Activated CD4-positive, alpha-beta T cell treated with anti-CD3 and anti-CD28 coated beads, Interleukin-2, amount 10 ng/mL, durations not matched to agents 24 days and 14 days (primary cell): ENCODE data around the gene CLMP. TPM values are rescaled to one million over a fixed set of nuclear protein-coding genes. Genes with fewer than 3 reads are reported as not detected.

Source experiments
- DNase-seq: peaks from one replicate; pipeline ENCODE4 v3.0.0; 2022
- H3K27ac Mint-ChIP-seq: one replicate; pipeline ENCODE4 v1.8.0; 2022; ENCODE audit warnings: mild to moderate bottlenecking, mixed read lengths
- H3K27me3 Mint-ChIP-seq: one replicate; pipeline ENCODE4 v1.8.0; 2022; ENCODE audit warnings: mixed read lengths
- H3K36me3 Mint-ChIP-seq: one replicate; pipeline ENCODE4 v1.8.0; 2022; ENCODE audit warnings: low read depth, mild to moderate bottlenecking, mixed read lengths
- H3K4me1 Mint-ChIP-seq: one replicate; pipeline ENCODE4 v1.8.0; 2021; ENCODE audit warnings: mixed read lengths
- H3K4me3 Mint-ChIP-seq: one replicate; pipeline ENCODE4 v1.8.0; 2022; ENCODE audit warnings: mild to moderate bottlenecking, moderate library complexity, mixed read lengths
- H3K9me3 Mint-ChIP-seq: one replicate; pipeline ENCODE4 v1.8.0; 2021; ENCODE audit warnings: mixed read lengths
- intact Hi-C: fragments of 100-400 bp; cut with micrococcal nuclease; formaldehyde crosslinking; loops from one replicate; pipeline ENCODE4 v1.15.1; 2023
- total RNA-seq: library from RNA; stranded (reverse); gene quantifications from 2 replicates; pipeline ENCODE4 v1.2.3, GENCODE V29; 2022

CLMP gene, protein sequence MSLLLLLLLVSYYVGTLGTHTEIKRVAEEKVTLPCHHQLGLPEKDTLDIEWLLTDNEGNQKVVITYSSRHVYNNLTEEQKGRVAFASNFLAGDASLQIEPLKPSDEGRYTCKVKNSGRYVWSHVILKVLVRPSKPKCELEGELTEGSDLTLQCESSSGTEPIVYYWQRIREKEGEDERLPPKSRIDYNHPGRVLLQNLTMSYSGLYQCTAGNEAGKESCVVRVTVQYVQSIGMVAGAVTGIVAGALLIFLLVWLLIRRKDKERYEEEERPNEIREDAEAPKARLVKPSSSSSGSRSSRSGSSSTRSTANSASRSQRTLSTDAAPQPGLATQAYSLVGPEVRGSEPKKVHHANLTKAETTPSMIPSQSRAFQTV
- total RNA-seq, result 0.05 and 0.12 TPM in 2 replicates

DNA sequence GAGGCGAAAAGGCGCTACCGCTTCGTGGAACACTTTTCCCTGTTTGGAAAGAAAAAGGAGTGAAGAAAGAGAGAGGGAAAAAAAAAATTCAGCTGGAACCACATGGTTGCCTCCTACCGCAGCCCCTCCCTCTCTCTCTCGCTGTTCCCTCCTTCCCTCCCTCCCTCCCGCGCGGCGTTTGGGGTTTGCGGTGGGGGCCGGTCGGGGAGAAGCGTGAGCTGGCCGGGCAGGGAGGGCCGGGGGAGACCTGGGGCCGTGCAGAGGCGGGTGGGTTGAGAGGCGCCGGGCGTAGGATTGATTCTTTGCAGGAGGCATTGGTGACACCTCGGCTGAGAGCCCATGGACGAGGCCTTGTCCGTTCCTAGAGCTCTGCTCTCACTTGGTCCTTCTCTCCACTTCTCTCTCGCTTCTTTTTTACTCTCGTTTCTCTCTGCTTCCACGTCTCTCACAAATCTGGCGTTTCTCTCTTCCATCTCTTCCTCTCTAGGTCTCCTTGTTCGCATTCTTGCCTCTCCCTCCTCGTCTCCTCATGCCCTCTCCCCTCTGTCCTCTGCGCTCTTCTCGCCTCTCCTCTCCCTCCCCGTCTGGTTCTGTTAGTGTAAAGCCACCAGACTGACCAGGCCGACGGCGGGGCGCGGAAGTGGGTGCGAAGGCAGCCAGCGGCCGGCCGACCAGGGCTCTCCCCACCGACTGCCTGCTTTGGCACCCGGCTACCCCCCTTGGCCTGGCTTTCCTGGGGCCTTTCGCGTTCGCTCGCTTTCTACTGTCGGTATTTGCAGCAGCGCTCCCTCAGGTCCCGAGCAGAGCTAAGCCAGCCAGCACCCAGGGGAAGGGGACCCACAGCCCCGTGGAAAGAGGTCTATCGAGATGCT is at the start of gene CLMP:
Gene CLMP, minus strand, starts transcription at position 61 of the 872 bp plus-strand sequence. CDS start 308 bp downstream, outside the sequence.
- Mint-ChIP-seq H3K4me1 (peaks cover 12% of the 10 kb centered on the region), H3K27me3 (peaks cover 79% of the 10 kb centered on the region)

DNA sequence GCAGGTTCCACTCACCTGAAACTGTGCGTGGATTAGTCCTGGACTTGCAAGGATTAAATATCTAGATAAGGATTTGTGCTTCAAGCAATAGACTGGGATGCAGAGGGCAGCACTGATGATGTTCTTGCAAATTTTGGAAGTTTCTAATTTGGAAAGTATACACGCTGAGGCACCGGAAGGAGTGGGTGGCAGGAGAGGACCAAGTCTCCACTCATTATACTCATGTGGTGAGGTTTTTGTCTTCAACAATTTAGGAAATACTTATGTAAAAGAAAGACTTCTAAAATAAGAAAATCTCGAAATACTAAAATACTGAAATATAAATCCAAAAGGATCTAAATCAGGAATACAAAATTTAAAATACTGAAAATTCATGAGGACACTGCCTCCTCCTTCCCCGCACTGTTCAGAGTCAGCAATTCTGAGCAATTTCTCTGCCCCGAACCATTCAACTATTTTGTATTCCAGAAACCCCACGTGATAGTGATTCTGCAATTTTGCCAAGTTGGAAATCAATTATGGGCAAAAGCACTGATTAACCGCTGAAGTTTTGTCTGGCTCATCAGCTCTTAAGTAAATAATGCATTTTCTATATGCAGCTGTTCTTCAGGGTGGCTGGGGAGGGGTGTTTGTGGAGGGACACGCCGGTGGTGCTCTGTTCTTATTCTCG is 47.0 kb upstream of the CLMP start:
- Mint-ChIP-seq H3K9me3 (no peaks in the 10 kb centered on the region), H3K4me3 (no peak overlapping the region), H3K27me3 (peaks cover 20% of the 10 kb centered on the region), H3K36me3 (no peaks in the 10 kb centered on the region), H3K27ac (no peak overlapping the region), H3K4me1 (peaks cover 7% of the 10 kb centered on the region)
- intact Hi-C loops, result no loop called here
- no peak for DNase-seq

More for the DNA sequence above, at the start of gene CLMP:
- Mint-ChIP-seq H3K4me3 (peak within 1 kb of the TSS; percentile 56), H3K36me3 (no peaks in the 10 kb centered on the region), H3K9me3 (no peaks in the 10 kb centered on the region), H3K27ac (no peak within 1 kb of the TSS)
- peak; percentile 59 for DNase-seq
- intact Hi-C loops, result no loop called here

DNA sequence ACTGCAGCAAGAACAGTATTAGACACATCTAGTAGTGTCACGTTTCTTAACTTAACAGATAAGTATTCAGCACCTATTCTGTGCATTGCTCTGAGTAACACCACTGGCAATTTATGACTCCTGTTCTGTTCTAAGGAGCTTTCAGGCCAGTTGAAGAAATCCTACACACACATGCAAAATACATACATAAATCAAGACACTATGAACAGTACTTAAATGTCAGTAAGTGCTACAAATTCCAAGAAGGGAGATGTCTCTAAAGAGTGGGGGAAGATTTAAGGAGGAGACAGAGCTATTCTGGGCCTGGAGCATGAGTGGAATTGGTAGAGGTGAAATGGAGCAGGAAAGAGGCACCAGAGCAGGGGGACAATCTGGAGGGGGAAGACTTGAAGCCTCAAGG is 46.2 kb upstream of the CLMP start:
- Mint-ChIP-seq H3K36me3 (no peaks in the 10 kb centered on the region), H3K27me3 (peaks cover 20% of the 10 kb centered on the region), H3K4me1 (peaks cover 4% of the 10 kb centered on the region), H3K4me3 (no peak overlapping the region), H3K9me3 (no peaks in the 10 kb centered on the region), H3K27ac (no peak overlapping the region)
- intact Hi-C loops, result no loop called here
- no peak for DNase-seq

DNA sequence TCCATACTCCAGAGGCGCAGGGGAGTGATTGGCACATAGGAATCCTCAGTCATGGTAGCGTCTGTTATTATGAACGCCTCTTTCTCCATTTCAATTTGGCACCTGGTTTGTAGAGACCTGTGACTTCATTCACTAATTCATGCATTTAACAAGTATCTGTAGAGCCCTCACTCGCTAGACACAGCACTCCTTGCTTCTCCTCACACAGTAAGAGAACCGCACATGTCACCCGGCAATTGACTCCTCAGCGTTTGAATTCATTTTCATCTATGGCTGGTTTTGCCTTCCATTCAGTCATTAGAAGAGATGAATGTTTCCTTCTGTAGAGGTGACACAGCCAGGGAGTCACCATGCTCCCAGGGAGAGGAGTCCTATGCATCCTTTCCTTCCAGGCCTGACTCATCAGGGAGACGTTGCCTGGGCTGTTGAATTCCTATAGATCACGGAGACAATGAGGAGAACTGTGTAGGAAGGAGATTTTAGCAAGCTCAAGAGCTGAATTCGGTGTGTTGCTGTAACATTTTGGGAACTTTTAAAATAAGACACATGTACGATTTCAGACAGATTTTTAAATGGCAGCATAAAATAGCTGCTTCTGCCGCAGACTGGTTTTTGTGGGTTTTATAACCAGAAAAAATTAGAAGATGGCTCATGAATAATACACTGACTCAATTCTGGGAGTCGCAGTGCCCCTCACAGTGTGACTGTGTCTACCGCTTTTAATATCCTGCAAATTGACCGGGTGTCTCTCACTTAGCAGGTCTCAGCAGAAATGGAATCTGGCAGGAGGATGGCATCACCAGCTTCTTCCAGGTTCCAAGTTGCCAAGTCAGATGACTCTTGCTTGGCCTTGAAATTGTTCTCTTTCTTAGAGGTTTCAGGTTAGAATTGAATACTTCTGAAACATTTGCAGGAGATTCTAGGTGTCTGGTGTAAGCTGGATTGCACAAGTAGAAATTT is 44.4 kb upstream of the CLMP start:
- intact Hi-C loops, result no loop called here
- Mint-ChIP-seq H3K36me3 (no peaks in the 10 kb centered on the region), H3K27ac (no peak overlapping the region), H3K4me1 (peaks cover 17% of the 10 kb centered on the region), H3K9me3 (peaks cover 5% of the 10 kb centered on the region), H3K27me3 (peaks cover 20% of the 10 kb centered on the region), H3K4me3 (no peak overlapping the region)
- no peak for DNase-seq

DNA sequence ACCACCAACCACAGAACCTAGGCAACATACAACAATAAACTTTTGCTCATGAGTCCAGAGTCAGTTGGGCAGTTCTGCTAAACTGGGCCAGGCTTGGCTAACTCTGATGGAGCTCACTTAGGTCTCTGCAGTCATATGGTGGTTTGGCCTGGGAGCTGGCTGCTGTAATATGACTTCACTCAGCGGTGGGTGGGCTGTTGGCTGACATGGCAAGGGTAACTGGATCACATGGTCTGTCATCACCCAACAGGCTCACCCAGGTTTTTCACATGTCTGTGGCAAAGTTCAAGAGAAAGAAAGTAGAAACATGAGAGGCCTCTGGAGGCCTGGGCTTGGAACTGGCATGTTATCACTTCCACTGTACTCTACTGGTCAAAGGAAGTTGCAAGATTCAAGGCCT is 43.2 kb upstream of the CLMP start:
- Mint-ChIP-seq H3K4me3 (no peak overlapping the region), H3K9me3 (peaks cover 5% of the 10 kb centered on the region), H3K4me1 (peaks cover 23% of the 10 kb centered on the region), H3K27ac (no peak overlapping the region), H3K36me3 (no peaks in the 10 kb centered on the region), H3K27me3 (peaks cover 16% of the 10 kb centered on the region)
- DNase-seq, result no peak
- intact Hi-C loops, result no loop called here

DNA sequence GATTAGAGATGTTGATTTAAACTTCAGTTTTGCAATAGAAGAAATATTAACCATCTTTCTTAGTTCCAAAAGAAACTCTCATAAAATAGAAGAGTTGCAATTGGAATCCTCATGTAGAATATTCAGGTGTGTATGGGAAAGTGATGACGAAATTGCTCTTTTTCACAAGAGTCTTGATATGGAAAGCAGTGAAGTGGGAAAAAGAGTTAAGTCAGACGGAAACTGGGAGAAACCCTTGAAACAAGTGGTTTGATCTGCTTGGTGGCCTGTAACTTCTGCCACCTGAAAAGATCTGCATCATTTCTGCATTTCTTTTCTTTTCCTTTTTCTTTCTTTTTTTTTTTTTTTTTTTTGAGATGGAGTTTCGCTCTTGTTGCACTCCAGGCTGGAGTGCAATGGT is 41.8 kb upstream of the CLMP start:
- intact Hi-C loops, result no loop called here
- Mint-ChIP-seq H3K9me3 (peaks cover 5% of the 10 kb centered on the region), H3K27me3 (peaks cover 12% of the 10 kb centered on the region), H3K27ac (no peak overlapping the region), H3K4me1 (peaks cover 32% of the 10 kb centered on the region), H3K36me3 (peaks cover 6% of the 10 kb centered on the region), H3K4me3 (no peak overlapping the region)
- DNase-seq, result no peak

DNA sequence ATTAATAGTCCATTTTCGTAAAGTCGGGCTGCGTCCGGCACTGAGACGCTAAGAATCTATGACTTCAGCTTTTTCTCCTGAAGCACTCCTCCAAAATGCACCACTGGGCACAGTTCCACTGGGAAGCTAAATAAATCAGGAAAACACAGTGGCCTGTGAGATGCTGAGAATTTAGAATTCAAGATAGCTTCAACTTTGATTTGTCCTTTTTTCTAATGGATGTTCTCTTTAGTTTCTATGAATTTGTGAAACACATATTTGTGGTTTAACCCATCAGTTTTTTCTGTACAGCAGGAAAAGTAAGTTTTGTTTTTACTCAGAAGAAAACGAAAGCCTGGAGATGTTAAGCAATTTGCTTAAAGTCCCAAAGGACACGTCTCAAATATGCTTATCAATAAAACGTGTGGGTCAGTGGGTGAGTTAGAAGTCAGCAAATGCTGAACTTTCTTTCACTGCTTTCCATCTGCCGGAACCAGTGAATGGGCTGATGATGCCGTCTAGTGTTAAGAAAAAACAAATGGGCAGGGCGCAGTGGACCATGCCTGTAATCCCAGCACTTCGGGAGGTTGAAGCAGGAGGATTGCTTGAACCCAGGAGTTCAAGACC is 40.7 kb upstream of the CLMP start:
- H3K4me3 Mint-ChIP-seq, result no peak overlapping the region

DNA sequence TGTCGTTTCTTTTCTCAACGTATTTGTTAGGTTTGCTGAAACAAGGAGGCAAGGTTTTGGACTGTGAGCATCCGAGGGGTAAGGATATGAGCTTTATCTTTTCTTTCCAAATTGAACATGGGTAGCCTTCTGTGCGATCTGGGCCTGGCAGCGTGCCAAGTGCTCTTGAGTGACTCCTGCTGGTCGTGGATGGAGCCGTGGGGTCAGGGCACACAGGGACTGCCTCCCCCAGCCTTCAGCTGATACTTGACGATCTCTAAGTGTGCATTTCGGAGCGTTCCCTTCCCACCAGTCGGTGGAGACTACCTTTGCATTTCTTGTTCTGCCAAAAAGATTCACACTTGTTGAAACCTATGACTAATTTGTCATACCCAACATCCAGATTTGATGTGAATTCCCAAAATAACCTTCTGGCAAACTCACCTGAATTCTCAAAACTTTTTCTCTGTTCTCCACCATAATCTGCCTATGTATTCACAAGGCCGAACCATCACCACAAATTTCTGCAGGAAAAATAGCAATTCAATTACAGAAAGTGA is 40.1 kb upstream of the CLMP start:
- peak; percentile 78 for DNase-seq
- peaks cover 6% of the 10 kb centered on the region for H3K36me3 Mint-ChIP-seq
- H3K27ac Mint-ChIP-seq, result no peak overlapping the region
- H3K4me1 Mint-ChIP-seq, result peaks cover 36% of the 10 kb centered on the region
- H3K9me3 Mint-ChIP-seq, result peaks cover 11% of the 10 kb centered on the region
- intact Hi-C loops, result no loop called here
- no peak overlapping the region for H3K4me3 Mint-ChIP-seq
- H3K27me3 Mint-ChIP-seq, result peaks cover 10% of the 10 kb centered on the region

More for the DNA sequence above, 40.7 kb upstream of the CLMP start:
- Mint-ChIP-seq H3K4me1 (peaks cover 32% of the 10 kb centered on the region), H3K27ac (no peak overlapping the region), H3K36me3 (peaks cover 6% of the 10 kb centered on the region), H3K9me3 (peaks cover 11% of the 10 kb centered on the region), H3K27me3 (peaks cover 6% of the 10 kb centered on the region)
- intact Hi-C loops, result no loop called here
- no peak for DNase-seq

DNA sequence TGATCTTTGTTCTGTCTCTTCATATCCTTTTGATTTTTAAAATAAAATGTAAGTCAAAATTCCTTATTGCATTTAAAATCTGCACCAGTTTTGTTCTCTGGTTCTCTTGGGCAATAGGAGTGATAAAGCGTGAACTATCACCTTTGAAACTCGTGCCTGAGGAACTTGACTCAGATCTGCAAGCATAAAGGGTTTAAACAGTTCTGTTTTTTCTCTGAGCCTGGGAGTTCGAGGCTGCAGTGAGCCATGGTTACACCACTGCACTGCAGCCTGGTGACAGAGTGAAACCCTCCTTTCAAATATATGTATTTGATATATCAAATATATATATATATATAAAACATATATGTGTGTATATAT is 38.9 kb upstream of the CLMP start:
- Mint-ChIP-seq H3K4me1 (peaks cover 36% of the 10 kb centered on the region), H3K27ac (no peak overlapping the region), H3K36me3 (peaks cover 6% of the 10 kb centered on the region), H3K9me3 (peaks cover 11% of the 10 kb centered on the region), H3K4me3 (no peak overlapping the region), H3K27me3 (peaks cover 12% of the 10 kb centered on the region)
- intact Hi-C loops, result no loop called here
- no peak for DNase-seq

DNA sequence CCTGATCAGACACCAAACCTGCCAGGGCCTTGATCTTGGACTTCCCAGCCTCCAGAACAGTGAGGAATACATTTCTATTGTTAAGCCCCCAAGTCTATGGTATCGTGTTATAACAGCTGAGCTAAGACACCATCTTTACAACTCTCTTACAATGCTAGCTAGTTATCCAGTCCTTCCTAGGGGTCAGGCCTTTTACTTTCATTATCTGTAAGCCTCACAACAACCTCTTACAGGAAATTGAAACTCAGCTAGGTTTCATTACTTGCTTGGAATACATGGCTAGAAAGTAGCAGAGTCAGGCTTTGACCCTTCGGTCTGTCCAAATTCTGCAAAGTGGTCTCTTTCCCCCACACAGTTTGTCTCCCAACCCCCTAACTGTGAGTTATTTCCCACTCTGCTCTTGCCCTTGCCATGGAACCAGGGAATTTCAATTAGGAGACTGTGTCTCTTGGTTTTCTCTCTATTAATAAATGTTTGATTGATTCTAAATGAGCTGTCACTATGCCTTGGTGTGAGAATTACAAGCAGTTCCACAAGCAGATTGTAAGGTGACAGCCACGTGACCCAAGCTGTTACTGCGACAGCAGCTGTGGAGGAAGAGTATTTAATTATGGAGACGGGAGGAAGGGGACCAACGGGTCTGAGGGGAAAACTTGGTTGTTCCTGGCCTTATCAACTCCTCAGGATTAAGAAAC is 38.4 kb upstream of the CLMP start:
- intact Hi-C loops, result no loop called here
- peaks cover 11% of the 10 kb centered on the region for H3K9me3 Mint-ChIP-seq
- peak; percentile 69 for DNase-seq
- H3K36me3 Mint-ChIP-seq, result peaks cover 6% of the 10 kb centered on the region
- H3K4me1 Mint-ChIP-seq, result peaks cover 36% of the 10 kb centered on the region
- H3K27me3 Mint-ChIP-seq, result peaks cover 16% of the 10 kb centered on the region
- peak overlapping the region; percentile 42 for H3K4me3 Mint-ChIP-seq
- peak overlapping the region; percentile 80 for H3K27ac Mint-ChIP-seq

DNA sequence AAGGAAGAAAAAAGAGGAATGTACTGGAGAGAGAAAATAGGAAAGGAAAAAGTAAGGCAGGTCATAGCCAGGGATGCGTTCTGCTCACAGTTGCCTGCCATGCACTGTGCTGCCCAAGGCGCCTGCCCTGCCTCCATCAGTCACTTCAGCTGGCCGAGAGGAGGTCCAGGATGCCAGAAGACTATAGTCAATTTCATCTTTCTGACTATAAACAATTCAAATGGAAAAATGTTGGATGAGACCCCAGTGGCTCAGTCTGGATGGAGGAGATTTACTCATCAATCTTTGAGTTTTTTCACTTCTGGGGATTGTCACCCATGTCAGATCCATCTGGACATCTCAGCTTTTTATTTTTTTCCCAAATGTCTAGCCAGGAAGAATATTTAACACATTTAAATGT is 36.7 kb upstream of the CLMP start:
- H3K36me3 Mint-ChIP-seq, result peaks cover 6% of the 10 kb centered on the region
- H3K27me3 Mint-ChIP-seq, result peaks cover 21% of the 10 kb centered on the region
- H3K4me1 Mint-ChIP-seq, result peaks cover 33% of the 10 kb centered on the region
- intact Hi-C loops, result no loop called here
- peaks cover 11% of the 10 kb centered on the region for H3K9me3 Mint-ChIP-seq
- DNase-seq, result no peak
- H3K27ac Mint-ChIP-seq, result no peak overlapping the region
- H3K4me3 Mint-ChIP-seq, result no peak overlapping the region

DNA sequence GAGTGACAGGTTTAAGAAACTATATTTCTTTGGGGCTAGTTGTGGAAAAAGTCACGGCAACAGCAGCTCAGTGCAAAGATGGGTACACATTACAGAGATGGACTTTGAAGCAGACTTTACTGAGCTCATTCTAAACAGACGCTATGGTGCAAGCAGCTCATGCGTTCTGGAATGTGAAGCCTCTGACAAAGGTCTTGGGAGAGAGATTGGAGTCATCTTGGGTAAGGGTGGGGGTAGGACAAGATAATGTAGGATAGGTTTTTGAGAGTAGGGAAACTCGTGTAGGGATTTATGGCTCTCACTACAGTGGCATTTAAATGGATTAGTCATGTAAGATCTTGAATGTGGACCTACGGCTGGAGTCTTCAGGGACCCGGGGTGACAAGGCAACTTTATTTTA is 36.2 kb upstream of the CLMP start:
- DNase-seq, result no peak
- peaks cover 33% of the 10 kb centered on the region for H3K4me1 Mint-ChIP-seq
- H3K4me3 Mint-ChIP-seq, result no peak overlapping the region
- no peak overlapping the region for H3K27ac Mint-ChIP-seq
- intact Hi-C loops, result no loop called here
- peaks cover 6% of the 10 kb centered on the region for H3K36me3 Mint-ChIP-seq
- peaks cover 23% of the 10 kb centered on the region for H3K27me3 Mint-ChIP-seq
- H3K9me3 Mint-ChIP-seq, result peaks cover 11% of the 10 kb centered on the region
